Ishikawa (cell line): ENCODE results near the gene MTA1.

Experiments used
- CEBPB ChIP-seq: IDR thresholded peaks from 2 replicates; pipeline ENCODE4 v1.6.1; 2012
- EGR1 ChIP-seq: IDR thresholded peaks from 2 replicates; pipeline ENCODE4 v1.6.1; 2012
- EP300 ChIP-seq: IDR thresholded peaks from 2 replicates; pipeline ENCODE4 v1.6.1; 2012; ENCODE audit warnings: borderline replicate concordance
- FOXM1 ChIP-seq: IDR thresholded peaks from 2 replicates; pipeline ENCODE4 v1.6.1; 2012; ENCODE audit warnings: low read depth, borderline replicate concordance
- MAX ChIP-seq: IDR thresholded peaks from 2 replicates; pipeline ENCODE4 v1.6.1; 2012
- NFIC ChIP-seq: IDR thresholded peaks from 2 replicates; pipeline ENCODE4 v1.6.1; 2012
- RAD21 ChIP-seq: IDR thresholded peaks from 2 replicates; pipeline ENCODE4 v1.6.1; 2012; ENCODE audit warnings: low read depth
- TAF1 ChIP-seq: IDR thresholded peaks from 2 replicates; pipeline ENCODE4 v1.6.1; 2012; ENCODE audit warnings: low read depth, mild to moderate bottlenecking
- TEAD4 ChIP-seq: IDR thresholded peaks from 2 replicates; pipeline ENCODE4 v1.6.1; 2012
- YY1 ChIP-seq: IDR thresholded peaks from 2 replicates; pipeline ENCODE4 v1.6.1; 2012; ENCODE audit warnings: low read depth
- ZBTB7A ChIP-seq: IDR thresholded peaks from 2 replicates; pipeline ENCODE4 v1.6.1; 2012; ENCODE audit warnings: low read depth
- TF ChIP-seq, protein P1 (sequence below): IDR thresholded peaks from 2 replicates; pipeline ENCODE4 v1.6.1; 2012; ENCODE audit warnings: low read depth, mild to moderate bottlenecking
- TF ChIP-seq, protein P2 (sequence below): IDR thresholded peaks from 2 replicates; pipeline ENCODE4 v1.6.1; 2012

- TF ChIP-seq EP300 (no peak), CEBPB (no peak), TAF1 (no peak), MAX (no peak), RAD21 (no peak), EGR1 (no peak), NFIC (no peak), FOXM1 (no peak), ZBTB7A (no peak), TEAD4 (no peak), YY1 (no peak)
- TF ChIP-seq, protein P1, sequence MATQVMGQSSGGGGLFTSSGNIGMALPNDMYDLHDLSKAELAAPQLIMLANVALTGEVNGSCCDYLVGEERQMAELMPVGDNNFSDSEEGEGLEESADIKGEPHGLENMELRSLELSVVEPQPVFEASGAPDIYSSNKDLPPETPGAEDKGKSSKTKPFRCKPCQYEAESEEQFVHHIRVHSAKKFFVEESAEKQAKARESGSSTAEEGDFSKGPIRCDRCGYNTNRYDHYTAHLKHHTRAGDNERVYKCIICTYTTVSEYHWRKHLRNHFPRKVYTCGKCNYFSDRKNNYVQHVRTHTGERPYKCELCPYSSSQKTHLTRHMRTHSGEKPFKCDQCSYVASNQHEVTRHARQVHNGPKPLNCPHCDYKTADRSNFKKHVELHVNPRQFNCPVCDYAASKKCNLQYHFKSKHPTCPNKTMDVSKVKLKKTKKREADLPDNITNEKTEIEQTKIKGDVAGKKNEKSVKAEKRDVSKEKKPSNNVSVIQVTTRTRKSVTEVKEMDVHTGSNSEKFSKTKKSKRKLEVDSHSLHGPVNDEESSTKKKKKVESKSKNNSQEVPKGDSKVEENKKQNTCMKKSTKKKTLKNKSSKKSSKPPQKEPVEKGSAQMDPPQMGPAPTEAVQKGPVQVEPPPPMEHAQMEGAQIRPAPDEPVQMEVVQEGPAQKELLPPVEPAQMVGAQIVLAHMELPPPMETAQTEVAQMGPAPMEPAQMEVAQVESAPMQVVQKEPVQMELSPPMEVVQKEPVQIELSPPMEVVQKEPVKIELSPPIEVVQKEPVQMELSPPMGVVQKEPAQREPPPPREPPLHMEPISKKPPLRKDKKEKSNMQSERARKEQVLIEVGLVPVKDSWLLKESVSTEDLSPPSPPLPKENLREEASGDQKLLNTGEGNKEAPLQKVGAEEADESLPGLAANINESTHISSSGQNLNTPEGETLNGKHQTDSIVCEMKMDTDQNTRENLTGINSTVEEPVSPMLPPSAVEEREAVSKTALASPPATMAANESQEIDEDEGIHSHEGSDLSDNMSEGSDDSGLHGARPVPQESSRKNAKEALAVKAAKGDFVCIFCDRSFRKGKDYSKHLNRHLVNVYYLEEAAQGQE = no peak
- TF ChIP-seq, protein P2, sequence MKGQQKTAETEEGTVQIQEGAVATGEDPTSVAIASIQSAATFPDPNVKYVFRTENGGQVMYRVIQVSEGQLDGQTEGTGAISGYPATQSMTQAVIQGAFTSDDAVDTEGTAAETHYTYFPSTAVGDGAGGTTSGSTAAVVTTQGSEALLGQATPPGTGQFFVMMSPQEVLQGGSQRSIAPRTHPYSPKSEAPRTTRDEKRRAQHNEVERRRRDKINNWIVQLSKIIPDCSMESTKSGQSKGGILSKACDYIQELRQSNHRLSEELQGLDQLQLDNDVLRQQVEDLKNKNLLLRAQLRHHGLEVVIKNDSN = no peak
Measured at GRCh38 chr14:105417690-105418121, 1.9 kb upstream of the MTA1 start.
